GM12875 (cell line): ENCODE measurements around the gene SMYD2.

ENCODE experiments used
- H3K4me3 ChIP-seq: one replicate; pipeline ENCODE4 v1.5.1; 2011; ENCODE audit warnings: low read depth, low read length, control low read depth
- TF ChIP-seq, protein P1 (sequence below): IDR thresholded peaks from 2 replicates; pipeline ENCODE4 v1.5.1; 2011; ENCODE audit warnings: low read depth, mild to moderate bottlenecking, control low read depth, inconsistent platforms, low read length, moderate library complexity, borderline replicate concordance; ENCODE audit not compliant: insufficient read depth

The SMYD2 gene

DNA sequence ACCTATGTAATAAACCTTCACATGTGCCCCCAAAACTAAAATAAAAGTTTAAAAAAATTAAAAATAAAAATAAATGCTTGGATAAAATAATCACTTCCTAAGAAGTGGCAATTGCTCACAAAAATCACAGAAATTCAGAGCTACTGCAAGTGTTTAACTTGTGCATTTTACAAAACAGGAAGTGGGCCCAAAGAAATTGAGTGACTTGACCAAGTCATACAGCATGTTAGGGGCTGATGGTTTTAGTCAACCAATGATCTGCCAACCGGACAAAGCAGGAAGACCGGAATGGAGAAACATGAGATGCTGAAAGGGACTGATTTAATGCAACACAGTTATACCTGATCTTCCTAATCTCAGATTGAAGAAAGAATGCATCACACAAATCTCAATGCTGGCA lies 96.5 kb downstream of the SMYD2 start:
- no peak overlapping the region for H3K4me3 ChIP-seq
- TF ChIP-seq, protein P1, sequence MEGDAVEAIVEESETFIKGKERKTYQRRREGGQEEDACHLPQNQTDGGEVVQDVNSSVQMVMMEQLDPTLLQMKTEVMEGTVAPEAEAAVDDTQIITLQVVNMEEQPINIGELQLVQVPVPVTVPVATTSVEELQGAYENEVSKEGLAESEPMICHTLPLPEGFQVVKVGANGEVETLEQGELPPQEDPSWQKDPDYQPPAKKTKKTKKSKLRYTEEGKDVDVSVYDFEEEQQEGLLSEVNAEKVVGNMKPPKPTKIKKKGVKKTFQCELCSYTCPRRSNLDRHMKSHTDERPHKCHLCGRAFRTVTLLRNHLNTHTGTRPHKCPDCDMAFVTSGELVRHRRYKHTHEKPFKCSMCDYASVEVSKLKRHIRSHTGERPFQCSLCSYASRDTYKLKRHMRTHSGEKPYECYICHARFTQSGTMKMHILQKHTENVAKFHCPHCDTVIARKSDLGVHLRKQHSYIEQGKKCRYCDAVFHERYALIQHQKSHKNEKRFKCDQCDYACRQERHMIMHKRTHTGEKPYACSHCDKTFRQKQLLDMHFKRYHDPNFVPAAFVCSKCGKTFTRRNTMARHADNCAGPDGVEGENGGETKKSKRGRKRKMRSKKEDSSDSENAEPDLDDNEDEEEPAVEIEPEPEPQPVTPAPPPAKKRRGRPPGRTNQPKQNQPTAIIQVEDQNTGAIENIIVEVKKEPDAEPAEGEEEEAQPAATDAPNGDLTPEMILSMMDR = no peak

DNA sequence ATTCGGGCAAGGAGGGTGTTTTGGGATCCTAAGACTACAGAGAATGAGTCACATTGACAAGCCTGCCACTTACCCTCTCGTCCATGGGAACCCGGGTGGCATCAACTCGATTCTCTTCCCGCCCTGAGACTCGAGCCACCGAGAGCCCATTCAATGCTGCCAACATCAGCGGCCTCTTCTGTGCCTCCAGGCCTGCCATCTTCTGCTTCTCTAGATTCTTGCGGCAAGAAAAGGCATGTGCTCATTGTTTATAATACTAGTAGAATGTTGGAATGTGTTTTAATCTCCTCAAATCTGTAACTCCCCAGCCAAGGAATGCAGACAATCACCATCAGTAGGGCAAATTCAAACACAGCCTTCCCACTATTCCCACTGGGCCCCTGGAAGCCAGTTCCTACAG lies 96.9 kb downstream of the SMYD2 start:
- TF ChIP-seq, protein P1 = no peak

DNA sequence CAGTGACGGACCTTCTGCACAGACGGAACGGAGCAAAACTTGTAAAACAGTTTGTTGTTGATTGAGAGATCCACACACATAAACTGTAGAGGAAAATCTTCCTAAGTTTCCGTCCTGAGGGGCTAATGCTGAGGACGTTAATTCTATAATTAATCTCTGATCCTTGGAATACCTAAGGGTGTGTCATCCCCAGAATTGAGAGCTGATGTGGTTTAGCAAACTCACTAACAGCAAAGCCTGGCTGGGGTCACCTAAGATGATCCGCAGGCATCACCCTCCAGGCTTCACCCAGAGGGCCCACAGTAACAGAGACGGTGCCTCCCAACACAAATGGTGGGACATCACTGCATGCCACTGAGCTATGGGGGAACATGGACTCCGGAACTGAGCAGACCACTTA lies 97.5 kb downstream of the SMYD2 start:
- TF ChIP-seq, protein P1 = no peak
- no peak overlapping the region for H3K4me3 ChIP-seq

More for the DNA sequence above, 96.9 kb downstream of the SMYD2 start:
- H3K4me3 ChIP-seq = no peak overlapping the region

DNA sequence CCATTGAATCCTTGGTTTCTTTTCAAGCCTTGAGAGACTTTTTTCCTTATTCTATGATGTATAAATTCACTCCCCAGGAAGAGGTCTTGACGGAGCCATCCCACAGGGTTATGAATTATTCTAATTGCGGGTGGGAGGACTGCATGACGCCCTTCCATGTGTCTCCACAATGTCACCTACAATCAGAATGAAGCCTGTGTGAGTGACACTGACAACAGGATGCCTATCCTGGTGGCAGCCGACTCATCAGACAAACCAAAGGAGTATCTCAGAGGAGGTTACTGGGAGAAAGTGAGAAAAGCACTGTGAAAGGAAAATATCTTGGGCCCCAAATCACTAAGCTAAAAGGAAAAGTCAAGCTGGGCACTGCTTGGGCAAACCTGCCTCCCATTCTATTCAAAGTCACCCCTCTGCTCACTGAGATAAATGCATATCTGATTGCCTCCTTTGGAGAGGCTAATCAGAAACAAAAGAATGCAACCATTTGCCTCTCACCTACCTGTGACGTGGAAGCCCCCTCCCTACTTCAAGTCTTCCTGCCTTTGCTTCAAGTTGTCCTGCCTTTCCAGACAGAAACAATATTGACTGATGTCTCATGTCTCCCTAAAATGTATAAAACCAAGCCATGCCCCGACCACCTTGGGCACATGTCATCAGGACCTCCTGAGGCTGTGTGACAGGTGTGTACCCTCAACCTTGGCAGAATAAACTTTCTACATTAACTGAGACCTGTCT lies 98.4 kb downstream of the SMYD2 start:
- TF ChIP-seq, protein P1 = no peak
- H3K4me3 ChIP-seq = no peak overlapping the region

DNA sequence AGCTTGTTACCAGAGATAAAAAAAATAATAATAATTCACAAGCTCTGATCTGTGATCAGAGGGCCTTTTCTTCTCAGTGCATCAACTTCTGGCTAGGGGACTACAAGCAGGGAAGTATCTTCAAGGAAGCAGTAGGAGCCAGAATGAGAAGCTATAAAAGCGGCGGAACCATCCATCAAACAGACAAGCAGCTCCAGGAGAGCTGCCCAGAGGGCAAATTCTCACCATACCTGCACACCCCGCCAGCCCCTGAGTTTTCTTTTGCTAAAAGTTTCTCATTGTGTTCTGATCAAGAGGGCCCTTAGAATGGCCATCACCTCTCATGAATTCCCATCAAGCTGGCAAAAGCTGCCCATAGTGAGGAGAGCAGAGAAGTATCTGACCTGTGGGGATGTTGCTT lies 99.4 kb downstream of the SMYD2 start:
- TF ChIP-seq, protein P1 = no peak
- no peak overlapping the region for H3K4me3 ChIP-seq

DNA sequence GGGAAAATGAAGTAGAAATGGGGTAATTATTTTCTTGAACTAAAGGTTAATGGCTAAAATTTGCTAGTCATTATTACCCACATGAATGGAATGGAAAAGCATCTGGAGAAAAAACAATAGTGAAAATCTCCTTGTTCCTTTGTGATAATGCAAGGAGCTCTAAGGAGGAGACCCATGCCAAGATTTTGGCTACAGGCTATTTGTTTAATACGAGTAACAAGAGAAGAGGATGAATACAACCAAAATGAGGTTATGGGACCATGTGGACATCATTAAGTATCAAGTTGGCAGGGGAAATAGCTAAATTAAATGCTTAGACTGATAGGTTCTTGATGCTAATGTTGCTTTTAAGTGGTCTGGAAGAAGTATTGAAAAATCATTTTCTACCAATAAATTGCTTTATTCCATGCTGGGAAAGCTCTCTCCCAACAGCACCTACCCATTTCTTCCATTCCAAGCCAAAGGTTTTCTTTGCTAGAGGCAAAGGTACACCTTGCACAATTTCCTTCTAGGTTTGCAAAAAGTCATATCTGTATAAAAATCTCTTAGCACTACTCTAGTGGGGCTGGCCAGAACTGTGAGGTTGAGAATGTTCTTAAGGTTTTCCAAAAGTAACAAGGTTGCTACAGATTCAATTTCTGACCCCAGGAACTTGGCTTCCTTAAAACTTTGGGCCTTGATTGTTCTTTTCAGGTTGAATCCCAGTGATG lies 100.2 kb downstream of the SMYD2 start:
- no peak overlapping the region for H3K4me3 ChIP-seq
- TF ChIP-seq, protein P1 = no peak
